Central memory CD8-positive, alpha-beta T cell (primary cell): Measurements from ENCODE around the gene OR2G6.
"Not testable (repeated sequence)": the region's sequence is repeated elsewhere in the genome, so short reads cannot be mapped to it uniquely, and the experiment has no call there.

Source experiments
- ATAC-seq: fragments of 150-1000 bp; cut with Tn5 transposase; replicated peaks from 2 replicates; pipeline ENCODE4 v1.10.0; 2022; ENCODE audit warnings: mild to moderate bottlenecking, moderate FRiP score, moderate number of reproducible peaks; ENCODE audit not compliant: poor library complexity, severe bottlenecking; ENCODE audit errors: extremely low read depth
- DNase-seq, 2 donors: peaks; one replicate each; pipeline ENCODE4 v3.0.0; 2021; ENCODE audit warnings: low spot score in 2 of 2
- H3K27ac Mint-ChIP-seq: one replicate; pipeline ENCODE4 v1.8.0; 2022; ENCODE audit warnings: low read depth, mild to moderate bottlenecking, moderate library complexity, mixed read lengths
- H3K27me3 Mint-ChIP-seq: one replicate; pipeline ENCODE4 v1.8.0; 2022; ENCODE audit warnings: mixed read lengths
- H3K36me3 Mint-ChIP-seq: one replicate; pipeline ENCODE4 v1.8.0; 2022; ENCODE audit warnings: mild to moderate bottlenecking, moderate library complexity, mixed read lengths; ENCODE audit not compliant: insufficient read depth
- H3K4me1 Mint-ChIP-seq: one replicate; pipeline ENCODE4 v1.8.0; 2022; ENCODE audit warnings: mixed read lengths
- H3K4me3 Mint-ChIP-seq: one replicate; pipeline ENCODE4 v1.8.0; 2022; ENCODE audit warnings: mild to moderate bottlenecking, moderate library complexity, mixed read lengths
- H3K9me3 Mint-ChIP-seq: one replicate; pipeline ENCODE4 v1.8.0; 2022; ENCODE audit warnings: mixed read lengths

Gene OR2G6

GRCh38 chr1:248507773-248508172, at the start of gene OR2G6:
OR2G6 (plus strand) TSS chr1:248508073; CDS start chr1:248521647, 13,574 bp downstream.
- H3K4me1 Mint-ChIP-seq, H3K9me3 Mint-ChIP-seq, H3K4me3 Mint-ChIP-seq: not testable (repeated sequence)

GRCh38 chr1:248459117-248459516, 48.8 kb upstream of the OR2G6 start:
- not testable (repeated sequence) for DNase-seq, H3K4me3 Mint-ChIP-seq, H3K27me3 Mint-ChIP-seq, H3K27ac Mint-ChIP-seq, H3K36me3 Mint-ChIP-seq, ATAC-seq, H3K9me3 Mint-ChIP-seq, H3K4me1 Mint-ChIP-seq

More at GRCh38 chr1:248507773-248508172, at the start of gene OR2G6:
- not testable (repeated sequence) for DNase-seq, H3K27ac Mint-ChIP-seq, ATAC-seq, H3K27me3 Mint-ChIP-seq, H3K36me3 Mint-ChIP-seq

DNA sequence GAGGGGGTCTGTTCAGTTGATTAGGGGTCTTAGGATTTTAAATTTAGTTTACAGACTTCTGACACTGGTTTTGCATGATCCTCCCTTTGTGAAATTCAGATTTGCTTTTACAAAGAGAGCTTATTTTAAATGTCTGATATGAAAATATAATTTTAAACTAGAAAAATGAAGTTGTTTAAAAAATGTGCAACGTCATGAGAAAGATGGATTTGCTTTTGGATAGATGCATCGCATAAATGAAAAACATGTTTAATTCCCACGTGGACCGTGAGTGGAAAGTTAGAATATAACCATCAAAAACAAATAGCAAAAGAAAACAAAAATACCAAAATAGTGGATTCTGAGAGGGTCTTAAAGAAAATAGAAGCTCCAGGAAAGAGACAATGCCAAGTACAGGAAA, 36.7 kb upstream of the OR2G6 start:
- Mint-ChIP-seq H3K4me3 (no peak overlapping the region), H3K36me3 (no peaks in the 10 kb centered on the region), H3K4me1 (no peaks in the 10 kb centered on the region), H3K27me3 (peaks cover 15% of the 10 kb centered on the region), H3K27ac (no peak overlapping the region), H3K9me3 (no peaks in the 10 kb centered on the region)
- ATAC-seq (no peak), DNase-seq (no peak)

DNA sequence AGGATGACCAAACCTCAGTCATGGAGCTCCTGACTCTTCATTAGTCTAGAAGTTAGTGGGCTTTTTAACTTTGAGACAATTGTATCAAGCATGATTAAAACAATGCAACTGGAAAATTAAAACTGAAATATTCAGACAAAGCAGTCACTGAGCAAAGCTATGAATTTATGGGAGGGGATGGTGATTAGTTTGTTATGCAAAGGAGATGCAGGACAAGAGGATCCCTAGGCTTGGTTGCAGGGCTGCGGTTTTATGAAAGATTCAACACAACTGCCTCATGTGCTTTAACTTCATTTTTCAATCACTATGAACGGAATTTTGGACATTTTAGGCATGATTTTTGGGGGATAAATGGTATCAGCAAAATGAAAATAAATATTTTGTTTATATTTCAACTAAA, 35.8 kb upstream of the OR2G6 start:
- H3K27me3 Mint-ChIP-seq, result peaks cover 15% of the 10 kb centered on the region
- H3K4me1 Mint-ChIP-seq, ATAC-seq, H3K4me3 Mint-ChIP-seq, DNase-seq, H3K9me3 Mint-ChIP-seq, H3K27ac Mint-ChIP-seq, H3K36me3 Mint-ChIP-seq: not testable (repeated sequence)

GRCh38 chr1:248473051-248473450, 34.8 kb upstream of the OR2G6 start, which contains the start of gene OR2T3:
OR2T3 (plus strand) TSS chr1:248473351; CDS start chr1:248473351, 0 bp downstream.
- not testable (repeated sequence) for H3K9me3 Mint-ChIP-seq, H3K4me3 Mint-ChIP-seq, H3K27ac Mint-ChIP-seq, ATAC-seq, H3K4me1 Mint-ChIP-seq, H3K36me3 Mint-ChIP-seq, DNase-seq
- peaks cover 15% of the 10 kb centered on the region for H3K27me3 Mint-ChIP-seq

DNA sequence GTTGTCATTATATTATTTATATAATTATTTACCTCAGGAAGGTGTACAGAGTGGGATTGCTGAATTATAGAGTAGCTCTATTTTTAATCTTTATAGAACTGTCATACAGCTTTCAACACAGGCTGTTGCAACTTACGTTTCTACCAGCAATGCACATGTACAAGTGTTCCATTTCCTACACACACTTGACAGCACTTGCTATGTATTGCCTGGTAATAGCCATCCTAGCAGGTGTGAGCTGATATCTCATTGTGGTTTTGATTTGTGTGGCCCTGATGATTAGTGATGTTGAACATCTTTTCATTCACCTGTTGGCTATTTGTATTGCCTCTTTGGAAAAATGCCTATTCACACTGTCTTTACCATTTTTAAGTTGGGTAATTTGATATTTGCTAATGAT, 32.2 kb upstream of the OR2G6 start:
- H3K9me3 Mint-ChIP-seq, H3K4me3 Mint-ChIP-seq, H3K36me3 Mint-ChIP-seq, H3K27ac Mint-ChIP-seq, H3K4me1 Mint-ChIP-seq, DNase-seq, ATAC-seq: not testable (repeated sequence)
- peaks cover 15% of the 10 kb centered on the region for H3K27me3 Mint-ChIP-seq

GRCh38 chr1:248481686-248482579, 25.9 kb upstream of the OR2G6 start:
- not testable (repeated sequence) for H3K27me3 Mint-ChIP-seq, H3K4me1 Mint-ChIP-seq, H3K36me3 Mint-ChIP-seq, DNase-seq, H3K9me3 Mint-ChIP-seq
- H3K27ac Mint-ChIP-seq, result peak overlapping the region; percentile 36
- H3K4me3 Mint-ChIP-seq, result peak overlapping the region; percentile 55
- peak; percentile 46 for ATAC-seq

DNA sequence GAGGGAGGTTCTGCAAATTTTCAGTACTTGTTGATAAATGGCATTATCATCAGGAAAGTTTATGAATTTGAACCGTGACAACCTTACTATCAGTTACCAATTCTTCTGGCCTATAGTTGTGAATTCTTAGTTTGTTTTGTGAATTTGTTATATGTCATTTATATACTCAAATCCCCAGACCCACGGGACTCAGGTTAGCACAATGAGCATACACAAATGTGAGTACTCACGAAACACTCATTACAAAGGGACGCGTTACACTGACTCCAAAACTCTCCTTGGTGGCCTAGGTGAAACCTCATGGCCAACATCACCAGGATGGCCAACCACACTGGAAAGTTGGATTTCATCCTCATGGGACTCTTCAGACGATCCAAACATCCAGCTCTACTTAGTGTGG, 19.6 kb upstream of the OR2G6 start, which contains the start of gene OR2T5:
Gene OR2T5, plus strand, starts transcription at position 301 of the 400 bp plus-strand sequence. Its CDS starts 0 bp downstream, at position 301.
- not testable (repeated sequence) for DNase-seq, H3K4me1 Mint-ChIP-seq, H3K4me3 Mint-ChIP-seq, H3K27ac Mint-ChIP-seq, H3K9me3 Mint-ChIP-seq, H3K27me3 Mint-ChIP-seq, ATAC-seq, H3K36me3 Mint-ChIP-seq

- not testable (repeated sequence) for H3K36me3 Mint-ChIP-seq
Measured at GRCh38 chr1:248496661-248497060, 11.2 kb upstream of the OR2G6 start.

DNA sequence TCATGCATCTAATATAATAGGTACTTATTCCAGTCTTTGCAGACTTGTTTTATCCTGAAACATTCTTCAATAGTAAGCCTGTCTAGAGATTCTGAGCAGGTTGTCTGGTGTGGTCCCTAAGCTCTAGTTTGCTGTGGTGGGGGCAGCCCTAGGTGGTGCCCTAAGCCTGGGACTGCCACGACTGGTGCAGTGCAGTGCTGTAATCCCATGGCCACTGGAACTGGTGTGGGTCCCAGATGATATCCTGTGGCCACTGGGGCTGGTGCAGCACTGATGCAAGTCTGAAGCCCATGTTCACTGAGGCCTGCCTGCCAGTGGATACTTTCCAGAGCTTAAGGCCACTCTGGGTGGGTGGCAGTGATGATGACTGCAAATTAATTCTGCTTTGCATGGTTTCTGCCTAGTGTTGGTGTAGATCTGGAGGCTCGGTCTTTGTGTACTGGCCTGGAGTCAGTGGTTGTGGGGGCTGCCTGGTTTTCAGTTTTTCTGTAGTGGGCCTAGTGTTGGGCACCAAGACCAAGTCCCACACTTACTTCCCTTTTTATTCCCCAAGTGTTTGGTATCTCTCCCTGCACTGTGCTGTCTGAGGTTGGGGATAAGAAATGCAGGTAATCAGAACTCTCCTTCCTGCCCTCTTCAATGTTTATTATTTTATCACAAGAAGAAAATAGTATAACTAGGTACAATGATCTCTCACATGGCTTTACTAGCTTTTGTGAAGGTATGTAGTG, 7.4 kb upstream of the OR2G6 start:
- not testable (repeated sequence) for H3K9me3 Mint-ChIP-seq, H3K4me1 Mint-ChIP-seq, H3K27me3 Mint-ChIP-seq, H3K36me3 Mint-ChIP-seq, H3K27ac Mint-ChIP-seq, DNase-seq, ATAC-seq, H3K4me3 Mint-ChIP-seq

More at GRCh38 chr1:248496661-248497060, 11.2 kb upstream of the OR2G6 start:
- not testable (repeated sequence) for H3K9me3 Mint-ChIP-seq, DNase-seq, H3K4me1 Mint-ChIP-seq, H3K4me3 Mint-ChIP-seq, H3K27me3 Mint-ChIP-seq, H3K27ac Mint-ChIP-seq, ATAC-seq

- H3K9me3 Mint-ChIP-seq, H3K27ac Mint-ChIP-seq, DNase-seq, ATAC-seq, H3K4me1 Mint-ChIP-seq, H3K27me3 Mint-ChIP-seq, H3K4me3 Mint-ChIP-seq, H3K36me3 Mint-ChIP-seq: not testable (repeated sequence)
Measured at GRCh38 chr1:248510217-248510616, 2.3 kb downstream of the OR2G6 start.

DNA sequence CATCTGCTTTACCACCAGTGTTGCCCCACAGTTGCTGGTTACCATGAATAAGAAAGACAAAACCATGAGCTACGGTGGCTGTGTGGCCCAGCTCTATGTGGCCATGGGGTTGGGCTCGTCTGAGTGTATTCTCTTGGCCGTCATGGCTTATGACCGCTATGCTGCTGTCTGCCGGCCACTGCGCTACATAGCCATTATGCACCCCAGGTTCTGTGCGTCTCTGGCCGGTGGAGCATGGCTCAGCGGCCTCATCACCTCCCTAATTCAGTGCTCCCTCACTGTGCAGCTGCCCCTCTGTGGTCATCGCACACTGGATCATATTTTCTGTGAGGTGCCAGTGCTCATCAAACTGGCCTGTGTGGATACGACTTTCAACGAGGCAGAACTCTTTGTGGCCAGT, 14.0 kb downstream of the OR2G6 start:
- Mint-ChIP-seq H3K27ac (no peak overlapping the region), H3K27me3 (peaks cover 15% of the 10 kb centered on the region), H3K4me1 (no peaks in the 10 kb centered on the region), H3K36me3 (no peaks in the 10 kb centered on the region), H3K4me3 (no peak overlapping the region), H3K9me3 (no peaks in the 10 kb centered on the region)
- DNase-seq, result no peak
- no peak for ATAC-seq
